ENCODE results near the gene CCDC88B.

CCDC88B gene

GRCh38 chr11:64327375-64327774, 12.6 kb upstream of the CCDC88B start:
- no peak for TF ChIP-seq CTCF (IDR thresholded peaks at IDR 0.05; ENCODE audit: low read depth, low read length, missing control alignments)
- no peak for DNase-seq (ENCODE audit: low read depth)
- no peak overlapping the region for H3K4me3 ChIP-seq (ENCODE audit: low read depth, low read length)

GRCh38 chr11:64327993-64328392, 12.0 kb upstream of the CCDC88B start:
- TF ChIP-seq CTCF (IDR thresholded peaks at IDR 0.05; ENCODE audit: low read depth, low read length, missing control alignments) = no peak
- no peak overlapping the region for H3K4me3 ChIP-seq (ENCODE audit: low read depth, low read length)
- no peak for DNase-seq (ENCODE audit: low read depth)

- no peak for DNase-seq (ENCODE audit: low read depth)
- H3K4me3 ChIP-seq (ENCODE audit: low read depth, low read length) = no peak overlapping the region
- no peak for TF ChIP-seq CTCF (IDR thresholded peaks at IDR 0.05; ENCODE audit: low read depth, low read length, missing control alignments)
These were observed 9.1 kb upstream of the CCDC88B start for GRCh38 chr11:64330888-64331287.

- peak; percentile 80 for TF ChIP-seq CTCF (IDR thresholded peaks at IDR 0.05; ENCODE audit: low read depth, low read length, missing control alignments)
- DNase-seq (ENCODE audit: low read depth) = peak; percentile 72
- H3K4me3 ChIP-seq (ENCODE audit: low read depth, low read length) = no peak overlapping the region
These were observed 8.2 kb upstream of the CCDC88B start for GRCh38 chr11:64331569-64332371.

GRCh38 chr11:64333556-64333955, 6.4 kb upstream of the CCDC88B start:
- DNase-seq (ENCODE audit: low read depth) = no peak
- TF ChIP-seq CTCF (IDR thresholded peaks at IDR 0.05; ENCODE audit: low read depth, low read length, missing control alignments) = no peak
- no peak overlapping the region for H3K4me3 ChIP-seq (ENCODE audit: low read depth, low read length)

GRCh38 chr11:64334764-64335735, 5.0 kb upstream of the CCDC88B start:
- TF ChIP-seq CTCF (IDR thresholded peaks at IDR 0.05; ENCODE audit: low read depth, low read length, missing control alignments) = no peak
- peak; percentile 80 for DNase-seq (ENCODE audit: low read depth)
- no peak overlapping the region for H3K4me3 ChIP-seq (ENCODE audit: low read depth, low read length)

All from GM12864 (cell line).